ENCODE results near the gene MAP3K8.

DNA sequence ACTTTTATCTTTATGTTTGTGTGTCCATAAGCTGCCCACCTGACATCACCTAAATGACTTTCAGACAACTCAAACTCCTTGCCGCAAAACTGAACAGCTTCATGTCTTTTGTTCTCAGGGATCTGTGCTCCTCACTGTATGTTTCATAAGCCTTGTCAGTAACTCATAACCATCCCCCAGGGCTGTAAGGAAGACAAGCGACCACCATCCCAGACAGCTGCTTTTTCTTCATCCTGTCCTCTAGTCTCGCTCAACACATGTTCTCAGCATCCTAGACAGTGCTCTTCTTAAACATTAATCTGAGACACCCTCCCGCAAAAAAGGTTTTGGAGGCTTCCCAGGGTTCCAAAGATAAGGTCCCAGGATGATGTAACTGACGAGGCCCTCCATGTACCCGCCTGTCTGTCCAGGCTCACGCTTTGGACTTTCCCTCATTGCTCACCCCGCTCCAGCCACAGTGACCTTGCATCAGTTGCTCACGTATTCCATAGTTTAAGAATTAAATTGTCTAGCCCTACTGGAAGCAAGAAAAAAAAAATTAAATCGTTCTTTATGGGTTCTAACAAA, 69.8 kb downstream of the MAP3K8 start:
- TF ChIP-seq EZH2 (IDR thresholded peaks at IDR 0.05; ENCODE audit: borderline replicate concordance, low read depth, low read length, severe bottlenecking): no peak
- TF ChIP-seq, protein P1, sequence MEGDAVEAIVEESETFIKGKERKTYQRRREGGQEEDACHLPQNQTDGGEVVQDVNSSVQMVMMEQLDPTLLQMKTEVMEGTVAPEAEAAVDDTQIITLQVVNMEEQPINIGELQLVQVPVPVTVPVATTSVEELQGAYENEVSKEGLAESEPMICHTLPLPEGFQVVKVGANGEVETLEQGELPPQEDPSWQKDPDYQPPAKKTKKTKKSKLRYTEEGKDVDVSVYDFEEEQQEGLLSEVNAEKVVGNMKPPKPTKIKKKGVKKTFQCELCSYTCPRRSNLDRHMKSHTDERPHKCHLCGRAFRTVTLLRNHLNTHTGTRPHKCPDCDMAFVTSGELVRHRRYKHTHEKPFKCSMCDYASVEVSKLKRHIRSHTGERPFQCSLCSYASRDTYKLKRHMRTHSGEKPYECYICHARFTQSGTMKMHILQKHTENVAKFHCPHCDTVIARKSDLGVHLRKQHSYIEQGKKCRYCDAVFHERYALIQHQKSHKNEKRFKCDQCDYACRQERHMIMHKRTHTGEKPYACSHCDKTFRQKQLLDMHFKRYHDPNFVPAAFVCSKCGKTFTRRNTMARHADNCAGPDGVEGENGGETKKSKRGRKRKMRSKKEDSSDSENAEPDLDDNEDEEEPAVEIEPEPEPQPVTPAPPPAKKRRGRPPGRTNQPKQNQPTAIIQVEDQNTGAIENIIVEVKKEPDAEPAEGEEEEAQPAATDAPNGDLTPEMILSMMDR (IDR thresholded peaks at IDR 0.05; ENCODE audit: extremely low read depth in 1 of 2, insufficient read depth in 1 of 2, low read depth in 1 of 2, low read length in 2 of 2): no peak
- no peak for TF ChIP-seq MYC (IDR thresholded peaks at IDR 0.05; ENCODE audit: low read depth, low read length)
- no peak for TF ChIP-seq POLR2AphosphoS5 (IDR thresholded peaks at IDR 0.05; ENCODE audit: insufficient read depth, low read depth, low read length)
- TF ChIP-seq FOS (IDR thresholded peaks at IDR 0.05; ENCODE audit: borderline replicate concordance, insufficient read depth, low read length): no peak
- TF ChIP-seq POLR2A (IDR thresholded peaks at IDR 0.05; ENCODE audit: low read depth, low read length): no peak
- no peak for TF ChIP-seq GATA2 (IDR thresholded peaks at IDR 0.05; ENCODE audit: insufficient read depth, insufficient read length, low read depth, low read length)
- TF ChIP-seq JUN (IDR thresholded peaks at IDR 0.05; ENCODE audit: borderline replicate concordance, insufficient read depth, insufficient read length, low read depth): no peak
- TF ChIP-seq, protein P2, sequence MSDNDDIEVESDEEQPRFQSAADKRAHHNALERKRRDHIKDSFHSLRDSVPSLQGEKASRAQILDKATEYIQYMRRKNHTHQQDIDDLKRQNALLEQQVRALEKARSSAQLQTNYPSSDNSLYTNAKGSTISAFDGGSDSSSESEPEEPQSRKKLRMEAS (IDR thresholded peaks at IDR 0.05; ENCODE audit: insufficient read depth, insufficient read length): no peak

Data from endothelial cell of umbilical vein (primary cell).